Neural progenitor cell (in vitro differentiated cells): ENCODE measurements around the gene FUT2. TPM values are rescaled to one million over a fixed set of nuclear protein-coding genes. Genes with fewer than 3 reads are reported as not detected.
"Not testable (repeated sequence)": the region's sequence is repeated elsewhere in the genome, so short reads cannot be mapped to it uniquely, and the experiment has no call there.

Experiments
- DNase-seq: peaks from one replicate; pipeline ENCODE4 v3.0.0-alpha.2; 2016; ENCODE audit warnings: low spot score
- H2AFZ ChIP-seq: fragments of 200-600 bp; sonication (generic); replicated peaks from 2 replicates; pipeline ENCODE4 v1.6.1; 2016; ENCODE audit warnings: antibody characterized with exemption
- H3F3A ChIP-seq: fragments of 200-600 bp; sonication (generic); 2 replicates; pipeline ENCODE4 v1.6.1; 2016; ENCODE audit warnings: antibody characterized with exemption, low read depth
- H3K27ac ChIP-seq: fragments of 200-600 bp; sonication (generic); 2 replicates; pipeline ENCODE4 v1.5.1; 2016; ENCODE audit warnings: mild to moderate bottlenecking
- H3K27me3 ChIP-seq: fragments of 200-600 bp; sonication (generic); 2 replicates; pipeline ENCODE4 v1.6.1; 2016; ENCODE audit warnings: mild to moderate bottlenecking, moderate library complexity
- H3K36me3 ChIP-seq: fragments of 200-600 bp; sonication (generic); 2 replicates; pipeline ENCODE4 v1.5.1; 2016
- H3K4me1 ChIP-seq: fragments of 200-600 bp; sonication (generic); 2 replicates; pipeline ENCODE4 v1.6.1; 2016; ENCODE audit warnings: mixed run types
- H3K4me2 ChIP-seq: fragments of 200-600 bp; sonication (generic); 2 replicates; pipeline ENCODE4 v1.6.1; 2016
- H3K4me3 ChIP-seq: fragments of 200-600 bp; sonication (generic); 2 replicates; pipeline ENCODE4 v1.5.1; 2016
- H3K79me2 ChIP-seq: fragments of 200-600 bp; sonication (generic); 2 replicates; pipeline ENCODE4 v1.6.1; 2016; ENCODE audit warnings: low read depth
- H3K9ac ChIP-seq: fragments of 200-600 bp; sonication (generic); 2 replicates; pipeline ENCODE4 v1.6.1; 2016
- H3K9me3 ChIP-seq: fragments of 200-600 bp; sonication (generic); 2 replicates; pipeline ENCODE4 v1.5.1; 2016; ENCODE audit warnings: low read depth
- H4K20me1 ChIP-seq: fragments of 200-600 bp; sonication (generic); 2 replicates; pipeline ENCODE4 v1.6.1; 2016; ENCODE audit warnings: low read depth
- H3K27ac Mint-ChIP-seq: 3 replicates; pipeline ENCODE4 v1.8.0; 2021; ENCODE audit warnings: mixed read lengths
- H3K27me3 Mint-ChIP-seq: 2 replicates; pipeline ENCODE4 v1.8.0; 2022; ENCODE audit warnings: low read depth, mild to moderate bottlenecking, inconsistent platforms, moderate library complexity, mixed read lengths; ENCODE audit not compliant: insufficient read depth
- H3K36me3 Mint-ChIP-seq: 3 replicates; pipeline ENCODE4 v1.8.0; 2021; ENCODE audit warnings: mixed read lengths
- H3K4me1 Mint-ChIP-seq: 3 replicates; pipeline ENCODE4 v1.8.0; 2021; ENCODE audit warnings: mixed read lengths
- H3K4me3 Mint-ChIP-seq: 3 replicates; pipeline ENCODE4 v1.8.0; 2021; ENCODE audit warnings: mild to moderate bottlenecking, moderate library complexity, mixed read lengths
- H3K9me3 Mint-ChIP-seq: 3 replicates; pipeline ENCODE4 v1.8.0; 2020; ENCODE audit warnings: mixed read lengths
- EZH2 ChIP-seq: fragments of 200-600 bp; sonication (generic); IDR thresholded peaks from 2 replicates; pipeline ENCODE4 v1.6.1; 2017; ENCODE audit warnings: antibody characterized with exemption, mild to moderate bottlenecking, moderate library complexity
- EZH2phosphoT487 ChIP-seq: fragments of 200-600 bp; sonication (generic); IDR thresholded peaks from 2 replicates; pipeline ENCODE4 v1.6.1; 2017; ENCODE audit warnings: antibody characterized with exemption
- total RNA-seq: library from RNA; depleted of rRNA; stranded (reverse); fragments of >200 nt; gene quantifications from 2 replicates; pipeline ENCODE4 v1.2.3, GENCODE V29; 2015; ENCODE audit warnings: low replicate concordance
- TF ChIP-seq, protein P1 (sequence below): fragments of 200-600 bp; sonication (generic); IDR thresholded peaks from 2 replicates; pipeline ENCODE4 v1.5.1; 2017; ENCODE audit warnings: antibody characterized with exemption, mild to moderate bottlenecking

The FUT2 gene
- total RNA-seq, 1 donor from 2014 or later: 0.09 TPM

DNA sequence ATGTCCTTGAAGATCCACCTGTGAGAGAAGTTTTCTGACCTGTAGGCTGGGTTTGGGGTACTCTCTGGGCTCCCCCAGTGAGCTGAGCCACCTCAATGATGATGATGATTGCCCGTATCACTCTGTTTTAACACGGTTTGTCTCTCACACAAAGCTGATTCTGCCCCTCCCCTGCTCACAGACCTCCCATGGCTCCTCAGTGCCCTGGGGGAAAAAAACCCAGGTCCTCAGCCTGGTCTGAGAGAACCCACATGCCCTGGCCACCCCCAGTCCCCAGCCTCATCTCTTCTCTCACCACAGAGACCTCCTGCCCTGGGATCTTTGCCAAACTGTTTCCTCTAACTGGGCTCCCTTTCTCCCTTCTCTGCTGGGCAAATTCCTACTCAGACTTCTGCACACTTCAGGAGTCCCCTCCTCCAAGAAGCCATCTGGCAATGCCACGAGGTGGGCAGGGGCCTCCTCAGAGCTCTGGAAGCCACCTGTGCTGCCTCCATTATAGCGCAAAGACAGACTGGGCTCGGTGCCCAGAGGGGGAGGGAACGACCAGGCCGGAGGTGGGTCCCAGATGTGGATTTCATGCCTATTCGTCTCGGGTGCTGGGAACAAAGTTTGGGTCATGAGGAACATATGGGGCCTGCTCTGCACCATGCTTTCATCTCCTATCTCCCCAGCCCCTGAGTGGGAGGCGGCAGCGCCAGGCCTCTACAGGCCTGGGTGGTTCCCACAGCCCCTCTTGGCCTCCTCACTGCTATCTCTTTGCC is 41.3 kb upstream of the FUT2 start:
- Histone ChIP-seq H3F3A (peaks cover 10% of the 10 kb centered on the region), H3K9ac (no peak overlapping the region), H3K79me2 (no peaks in the 10 kb centered on the region), H3K27ac (no peak overlapping the region), H4K20me1 (no peaks in the 10 kb centered on the region), H3K36me3 (no peaks in the 10 kb centered on the region), H3K27me3 (no peaks in the 10 kb centered on the region), H3K4me2 (no peak overlapping the region), H3K9me3 (no peaks in the 10 kb centered on the region), H3K4me1 (peaks cover 7% of the 10 kb centered on the region), H3K4me3 (no peak overlapping the region), H2AFZ (peak overlapping the region; percentile 42)
- Mint-ChIP-seq H3K27ac (peak overlapping the region; percentile 85), H3K36me3 (no peaks in the 10 kb centered on the region), H3K9me3 (no peaks in the 10 kb centered on the region), H3K27me3 (peaks cover 4% of the 10 kb centered on the region), H3K4me1 (peaks cover 18% of the 10 kb centered on the region), H3K4me3 (peak overlapping the region; percentile 43)
- DNase-seq: no peak
- TF ChIP-seq EZH2phosphoT487 (no peak), EZH2 (no peak)
- TF ChIP-seq, protein P1, sequence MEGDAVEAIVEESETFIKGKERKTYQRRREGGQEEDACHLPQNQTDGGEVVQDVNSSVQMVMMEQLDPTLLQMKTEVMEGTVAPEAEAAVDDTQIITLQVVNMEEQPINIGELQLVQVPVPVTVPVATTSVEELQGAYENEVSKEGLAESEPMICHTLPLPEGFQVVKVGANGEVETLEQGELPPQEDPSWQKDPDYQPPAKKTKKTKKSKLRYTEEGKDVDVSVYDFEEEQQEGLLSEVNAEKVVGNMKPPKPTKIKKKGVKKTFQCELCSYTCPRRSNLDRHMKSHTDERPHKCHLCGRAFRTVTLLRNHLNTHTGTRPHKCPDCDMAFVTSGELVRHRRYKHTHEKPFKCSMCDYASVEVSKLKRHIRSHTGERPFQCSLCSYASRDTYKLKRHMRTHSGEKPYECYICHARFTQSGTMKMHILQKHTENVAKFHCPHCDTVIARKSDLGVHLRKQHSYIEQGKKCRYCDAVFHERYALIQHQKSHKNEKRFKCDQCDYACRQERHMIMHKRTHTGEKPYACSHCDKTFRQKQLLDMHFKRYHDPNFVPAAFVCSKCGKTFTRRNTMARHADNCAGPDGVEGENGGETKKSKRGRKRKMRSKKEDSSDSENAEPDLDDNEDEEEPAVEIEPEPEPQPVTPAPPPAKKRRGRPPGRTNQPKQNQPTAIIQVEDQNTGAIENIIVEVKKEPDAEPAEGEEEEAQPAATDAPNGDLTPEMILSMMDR: no peak

DNA sequence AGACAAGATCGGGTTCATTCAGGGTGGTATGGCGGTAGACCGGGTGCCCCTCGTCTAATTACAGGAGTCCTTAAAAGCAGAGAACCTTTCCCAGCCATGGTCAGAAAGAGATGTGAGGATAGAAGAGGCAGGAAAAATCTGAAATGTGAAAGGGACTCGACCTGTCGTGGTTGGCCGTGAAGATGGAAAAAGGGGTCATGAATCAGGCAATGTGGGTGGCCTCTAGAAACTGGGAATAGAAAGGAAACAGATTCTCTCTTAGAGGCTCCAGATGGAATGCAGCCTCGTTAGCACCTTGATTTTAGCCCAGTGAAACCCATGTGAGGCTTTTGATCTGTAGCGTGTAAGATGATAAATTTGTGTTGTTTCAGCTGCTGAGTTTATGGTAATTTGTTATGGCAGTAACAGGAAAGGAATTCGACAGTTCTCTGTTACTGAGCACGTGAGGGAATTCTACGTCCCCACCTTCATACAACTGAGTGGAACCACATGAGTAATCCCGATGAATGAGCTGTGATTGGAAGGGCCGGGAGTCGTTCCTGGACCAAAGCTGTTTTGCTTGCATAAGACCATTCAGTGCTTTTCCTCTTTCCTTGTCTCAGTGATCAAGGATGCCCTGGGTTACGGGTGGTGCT is 38.8 kb upstream of the FUT2 start:
- H3K9me3 ChIP-seq: no peaks in the 10 kb centered on the region
- H3F3A ChIP-seq: peaks cover 10% of the 10 kb centered on the region
- Mint-ChIP-seq H3K36me3 (no peaks in the 10 kb centered on the region), H3K4me1 (peaks cover 25% of the 10 kb centered on the region), H3K27ac (no peak overlapping the region), H3K27me3 (peaks cover 4% of the 10 kb centered on the region), H3K4me3 (no peak overlapping the region), H3K9me3 (no peaks in the 10 kb centered on the region)
- peak overlapping the region; percentile 61 for H2AFZ ChIP-seq
- no peak overlapping the region for H3K27ac ChIP-seq
- H3K4me3 ChIP-seq: no peak overlapping the region
- H3K27me3 ChIP-seq: no peaks in the 10 kb centered on the region
- H3K36me3 ChIP-seq: no peaks in the 10 kb centered on the region
- no peaks in the 10 kb centered on the region for H3K79me2 ChIP-seq
- no peaks in the 10 kb centered on the region for H4K20me1 ChIP-seq
- H3K9ac ChIP-seq: no peak overlapping the region
- H3K4me1 ChIP-seq: peaks cover 7% of the 10 kb centered on the region
- no peak for DNase-seq
- no peak overlapping the region for H3K4me2 ChIP-seq
- TF ChIP-seq EZH2 (no peak), EZH2phosphoT487 (no peak)
- TF ChIP-seq, protein P1: no peak

DNA sequence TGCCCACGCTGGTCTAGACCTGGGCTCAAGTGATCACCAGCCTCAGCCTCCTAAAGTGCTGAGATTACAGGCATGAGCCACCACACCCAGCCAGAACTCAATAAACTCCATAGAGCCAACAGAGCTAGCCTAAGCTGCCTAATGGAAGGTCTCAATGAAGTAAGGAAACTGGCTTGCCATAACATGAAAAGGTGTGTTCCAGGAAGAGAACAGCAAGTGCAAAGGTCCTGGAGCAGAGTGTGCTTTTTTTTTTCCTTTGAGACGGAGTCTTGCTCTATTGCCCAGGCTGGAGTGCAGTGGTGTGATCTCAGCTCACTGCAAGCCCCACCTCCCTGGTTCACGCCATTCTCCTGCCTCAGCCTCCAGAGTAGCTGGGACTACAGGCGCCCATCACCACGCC is 37.9 kb upstream of the FUT2 start:
- H3K4me3 ChIP-seq, H3K36me3 Mint-ChIP-seq, H2AFZ ChIP-seq, DNase-seq, H3K9me3 ChIP-seq, H3K4me2 ChIP-seq, H3K4me3 Mint-ChIP-seq, H3K9me3 Mint-ChIP-seq, H3K27me3 ChIP-seq, H3K27me3 Mint-ChIP-seq, H3K9ac ChIP-seq, H4K20me1 ChIP-seq, H3K27ac Mint-ChIP-seq, H3K36me3 ChIP-seq, H3K27ac ChIP-seq, H3K79me2 ChIP-seq, H3K4me1 ChIP-seq, H3F3A ChIP-seq: not testable (repeated sequence)
- peaks cover 21% of the 10 kb centered on the region for H3K4me1 Mint-ChIP-seq

DNA sequence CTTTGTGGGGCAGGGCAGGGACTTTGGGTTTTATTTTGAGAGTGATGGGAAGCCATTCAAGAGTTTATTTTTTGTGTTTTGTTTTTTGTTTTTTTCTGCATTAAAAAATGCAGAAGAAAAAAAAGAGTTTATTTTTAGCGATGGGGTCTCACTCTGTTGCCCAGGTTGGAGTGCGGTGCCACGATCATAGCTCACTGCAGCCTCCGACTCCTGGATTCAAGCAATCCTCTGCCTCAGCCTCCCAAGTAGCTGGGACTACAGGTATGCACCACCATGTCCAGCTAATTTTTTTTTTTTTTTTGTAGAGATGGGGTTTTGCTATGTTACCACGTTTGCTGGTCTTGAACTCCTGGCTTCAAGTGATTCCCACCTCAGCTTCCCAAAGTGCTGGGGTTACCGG is 37.3 kb upstream of the FUT2 start:
- H3K4me2 ChIP-seq: no peak overlapping the region
- Mint-ChIP-seq H3K4me3 (peak overlapping the region; percentile 5), H3K36me3 (no peaks in the 10 kb centered on the region), H3K9me3 (peaks cover 2% of the 10 kb centered on the region), H3K27me3 (peaks cover 7% of the 10 kb centered on the region), H3K27ac (no peak overlapping the region), H3K4me1 (peaks cover 21% of the 10 kb centered on the region)
- no peaks in the 10 kb centered on the region for H3K27me3 ChIP-seq
- H3K27ac ChIP-seq: no peak overlapping the region
- peaks cover 10% of the 10 kb centered on the region for H3F3A ChIP-seq
- no peak overlapping the region for H2AFZ ChIP-seq
- TF ChIP-seq EZH2 (no peak), EZH2phosphoT487 (no peak)
- TF ChIP-seq, protein P1: no peak
- H3K9me3 ChIP-seq: no peaks in the 10 kb centered on the region
- no peak overlapping the region for H3K9ac ChIP-seq
- no peak for DNase-seq
- no peaks in the 10 kb centered on the region for H4K20me1 ChIP-seq
- H3K36me3 ChIP-seq: no peaks in the 10 kb centered on the region
- H3K4me3 ChIP-seq: no peak overlapping the region
- peaks cover 7% of the 10 kb centered on the region for H3K4me1 ChIP-seq
- no peaks in the 10 kb centered on the region for H3K79me2 ChIP-seq
